Measurements from ENCODE around the gene CRTC3. TPM values are rescaled to one million over a fixed set of nuclear protein-coding genes. Genes with fewer than 3 reads are reported as not detected.
"Not testable (repeated sequence)": the region's sequence is repeated elsewhere in the genome, so short reads cannot be mapped to it uniquely, and the experiment has no call there.

The CRTC3 gene
- total RNA-seq, 1 experiment from 2014 or later = 3.9 TPM

DNA sequence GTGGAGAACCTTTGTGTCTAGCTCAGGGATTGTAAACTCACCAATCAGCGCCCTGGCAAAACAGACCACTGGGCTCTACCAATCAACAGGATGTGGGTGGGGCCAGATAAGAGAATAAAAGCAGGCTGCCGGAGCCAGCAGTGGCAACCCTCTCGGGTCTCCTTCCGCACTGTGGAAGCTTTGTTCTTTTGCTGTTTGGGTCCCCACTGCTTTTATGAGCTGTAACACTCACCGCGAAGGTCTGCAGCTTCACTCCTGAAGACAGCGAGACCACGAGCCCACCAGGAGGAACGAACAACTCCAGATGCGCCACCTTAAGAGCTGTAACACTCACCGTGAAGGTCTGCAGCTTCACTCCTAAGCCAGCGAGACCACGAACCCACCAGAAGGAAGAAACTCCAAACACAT lies 18.5 kb upstream of the CRTC3 start:
- not testable (repeated sequence) for H2BK120ac ChIP-seq (ENCODE audit: low read depth, low read length, poor library complexity, severe bottlenecking); H4K5ac ChIP-seq (ENCODE audit: insufficient read length, low read depth, low read length); H3K4me2 ChIP-seq (ENCODE audit: insufficient read depth, insufficient read length, low read length); H2BK5ac ChIP-seq (ENCODE audit: insufficient read length, low read length); H3K23me2 ChIP-seq (ENCODE audit: insufficient read length, low read depth, low read length, poor library complexity, severe bottlenecking); H3K4me3 Mint-ChIP-seq; H3K27me3 ChIP-seq (ENCODE audit: insufficient read depth, low read length); H3K79me2 ChIP-seq (ENCODE audit: insufficient read depth, low read length); H3K4me1 Mint-ChIP-seq; H2AFZ ChIP-seq (ENCODE audit: low read length); H2BK12ac ChIP-seq (ENCODE audit: insufficient read length, low read depth, low read length); H4K8ac ChIP-seq (replicated peaks; ENCODE audit: insufficient read length, low read depth, low read length); H3K9ac ChIP-seq (ENCODE audit: extremely low read depth, insufficient read length, low read length); H2AK5ac ChIP-seq (ENCODE audit: insufficient read length, low read length); H3K14ac ChIP-seq (ENCODE audit: insufficient read depth, low read length); H2BK20ac ChIP-seq (ENCODE audit: low read depth, low read length, poor library complexity, severe bottlenecking); H3K4ac ChIP-seq (ENCODE audit: low read depth, low read length); H4K20me1 ChIP-seq (ENCODE audit: control insufficient read depth, insufficient read depth, insufficient read length); H3K18ac ChIP-seq (ENCODE audit: insufficient read length, low read depth, low read length); H3K27ac ChIP-seq (ENCODE audit: insufficient read length, low read depth, low read length); H3K4me1 ChIP-seq (ENCODE audit: insufficient read depth, low read length); H2BK15ac ChIP-seq (ENCODE audit: low read depth, low read length); H3T11ph ChIP-seq (ENCODE audit: low read length); H3K9me3 ChIP-seq (ENCODE audit: control insufficient read depth, low read depth, low read length); H3K27me3 Mint-ChIP-seq (ENCODE audit: low read depth); H3K23ac ChIP-seq (ENCODE audit: insufficient read length, low read depth, low read length); H3K79me1 ChIP-seq (ENCODE audit: insufficient read depth, low read depth, low read length, poor library complexity, severe bottlenecking); H3K56ac ChIP-seq (ENCODE audit: insufficient read length, low read depth, low read length); DNase-seq; H4K91ac ChIP-seq (ENCODE audit: insufficient read length, low read depth, low read length)
- H3K27ac Mint-ChIP-seq = peak overlapping the region in 1 of 3 experiments; percentile 68; a peak in 1 of 7 replicates
- peaks cover 7 to 13% of the 10 kb centered on the region in 2 experiments for H3K9me3 Mint-ChIP-seq
- WGBS (ENCODE audit: extremely low coverage, insufficient read length, low lambda C conversion rate) = no CpG with 5 or more reads among the region's 13 CpGs
- H3K36me3 Mint-ChIP-seq (ENCODE audit: insufficient read depth in 1 of 3, low read depth in 3 of 3) = peaks cover 2 to 16% (median 4%) of the 10 kb centered on the region in 3 experiments; a peak in 3 of 7 replicates
